ENCODE data around the gene ATP11B.

The ATP11B gene

DNA sequence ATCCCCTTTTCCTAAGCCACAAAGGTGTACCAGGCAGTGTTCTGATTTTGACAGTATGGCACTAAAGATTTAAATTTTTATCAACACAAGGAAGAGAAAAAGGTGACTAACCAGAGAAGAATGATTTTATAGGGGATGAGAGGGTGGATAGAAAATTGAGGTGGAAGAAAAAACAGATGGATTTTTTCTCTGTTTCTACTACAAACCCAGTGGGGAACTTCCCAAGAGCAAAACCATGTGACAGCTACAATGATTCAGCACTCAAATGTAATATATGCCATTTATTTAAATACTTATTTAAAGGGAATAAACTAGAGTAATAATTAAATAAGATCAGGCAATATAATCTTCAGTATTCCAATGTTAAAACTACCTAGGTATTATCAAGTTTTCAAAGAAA is 176.0 kb downstream of the ATP11B start:
- no peaks in the 10 kb centered on the region for H3K9me2 ChIP-seq (replicated peaks; ENCODE audit: insufficient read depth, low read length)
- H3K27me3 ChIP-seq (ENCODE audit: low read length), result no peaks in the 10 kb centered on the region
- TF ChIP-seq, protein P1, sequence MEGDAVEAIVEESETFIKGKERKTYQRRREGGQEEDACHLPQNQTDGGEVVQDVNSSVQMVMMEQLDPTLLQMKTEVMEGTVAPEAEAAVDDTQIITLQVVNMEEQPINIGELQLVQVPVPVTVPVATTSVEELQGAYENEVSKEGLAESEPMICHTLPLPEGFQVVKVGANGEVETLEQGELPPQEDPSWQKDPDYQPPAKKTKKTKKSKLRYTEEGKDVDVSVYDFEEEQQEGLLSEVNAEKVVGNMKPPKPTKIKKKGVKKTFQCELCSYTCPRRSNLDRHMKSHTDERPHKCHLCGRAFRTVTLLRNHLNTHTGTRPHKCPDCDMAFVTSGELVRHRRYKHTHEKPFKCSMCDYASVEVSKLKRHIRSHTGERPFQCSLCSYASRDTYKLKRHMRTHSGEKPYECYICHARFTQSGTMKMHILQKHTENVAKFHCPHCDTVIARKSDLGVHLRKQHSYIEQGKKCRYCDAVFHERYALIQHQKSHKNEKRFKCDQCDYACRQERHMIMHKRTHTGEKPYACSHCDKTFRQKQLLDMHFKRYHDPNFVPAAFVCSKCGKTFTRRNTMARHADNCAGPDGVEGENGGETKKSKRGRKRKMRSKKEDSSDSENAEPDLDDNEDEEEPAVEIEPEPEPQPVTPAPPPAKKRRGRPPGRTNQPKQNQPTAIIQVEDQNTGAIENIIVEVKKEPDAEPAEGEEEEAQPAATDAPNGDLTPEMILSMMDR (IDR thresholded peaks at IDR 0.05; ENCODE audit: insufficient read depth, low read length, poor library complexity, severe bottlenecking), result no peak
- H3K4me3 ChIP-seq (ENCODE audit: insufficient read depth, low read length, poor library complexity, severe bottlenecking), result no peak overlapping the region
- H3F3A ChIP-seq (ENCODE audit: insufficient read depth), result no peaks in the 10 kb centered on the region
- H3K27ac ChIP-seq (ENCODE audit: low read depth, low read length), result no peak overlapping the region
- H2AFZ ChIP-seq (ENCODE audit: low read depth, low read length, severe bottlenecking), result no peak overlapping the region
- no peak overlapping the region for H3K9ac ChIP-seq (ENCODE audit: low read length)
- H4K20me1 ChIP-seq (ENCODE audit: low read depth, low read length), result 0 out of 2 replicates have a peak, but pooled peaks cover 8% of the 10 kb centered on the region
- H3K9me3 ChIP-seq (ENCODE audit: insufficient read depth, low read length), result no peaks in the 10 kb centered on the region
- H3K36me3 ChIP-seq (ENCODE audit: low read length), result no peaks in the 10 kb centered on the region
- H3K4me2 ChIP-seq (ENCODE audit: low read depth, low read length, poor library complexity, severe bottlenecking), result no peak overlapping the region
- peaks cover 86% of the 10 kb centered on the region for H3K79me2 ChIP-seq (ENCODE audit: insufficient read depth, low read length)

DNA sequence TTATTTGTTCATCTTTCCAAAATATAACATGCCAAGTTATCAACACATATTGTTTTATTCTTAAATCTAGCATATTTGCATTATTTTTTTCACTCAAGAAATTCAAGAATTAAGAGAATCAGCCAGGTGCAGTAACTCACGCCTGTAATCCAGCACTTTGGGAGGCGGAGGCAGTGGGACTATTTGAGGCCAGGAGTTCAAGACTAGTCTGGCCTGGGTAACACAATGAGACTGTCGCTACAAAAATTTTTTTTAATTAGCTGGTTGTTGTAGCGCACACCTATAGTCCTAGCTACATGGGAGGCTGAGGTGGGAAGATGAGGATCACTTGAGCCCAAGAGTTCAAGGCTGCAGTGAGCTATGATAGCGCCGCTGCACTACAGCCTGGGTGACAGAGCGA is 176.5 kb downstream of the ATP11B start:
- Histone ChIP-seq H3K79me2 (ENCODE audit: insufficient read depth, low read length) (peaks cover 92% of the 10 kb centered on the region), H2AFZ (ENCODE audit: low read depth, low read length, severe bottlenecking) (no peak overlapping the region), H3K9ac (ENCODE audit: low read length) (no peak overlapping the region), H3K36me3 (ENCODE audit: low read length) (no peaks in the 10 kb centered on the region), H3K4me2 (ENCODE audit: low read depth, low read length, poor library complexity, severe bottlenecking) (no peak overlapping the region), H3K27ac (ENCODE audit: low read depth, low read length) (no peak overlapping the region), H4K20me1 (ENCODE audit: low read depth, low read length) (0 out of 2 replicates have a peak, but pooled peaks cover 13% of the 10 kb centered on the region), H3K9me2 (replicated peaks; ENCODE audit: insufficient read depth, low read length) (no peaks in the 10 kb centered on the region), H3F3A (ENCODE audit: insufficient read depth) (no peaks in the 10 kb centered on the region), H3K4me3 (ENCODE audit: insufficient read depth, low read length, poor library complexity, severe bottlenecking) (no peak overlapping the region), H3K9me3 (ENCODE audit: insufficient read depth, low read length) (no peaks in the 10 kb centered on the region), H3K27me3 (ENCODE audit: low read length) (no peaks in the 10 kb centered on the region)
- TF ChIP-seq, protein P1 (IDR thresholded peaks at IDR 0.05; ENCODE audit: insufficient read depth, low read length, poor library complexity, severe bottlenecking), result no peak
- TF ChIP-seq EZH2phosphoT487 (conservative IDR thresholded peaks at IDR 0.05; ENCODE audit: low read length), result no peak

DNA sequence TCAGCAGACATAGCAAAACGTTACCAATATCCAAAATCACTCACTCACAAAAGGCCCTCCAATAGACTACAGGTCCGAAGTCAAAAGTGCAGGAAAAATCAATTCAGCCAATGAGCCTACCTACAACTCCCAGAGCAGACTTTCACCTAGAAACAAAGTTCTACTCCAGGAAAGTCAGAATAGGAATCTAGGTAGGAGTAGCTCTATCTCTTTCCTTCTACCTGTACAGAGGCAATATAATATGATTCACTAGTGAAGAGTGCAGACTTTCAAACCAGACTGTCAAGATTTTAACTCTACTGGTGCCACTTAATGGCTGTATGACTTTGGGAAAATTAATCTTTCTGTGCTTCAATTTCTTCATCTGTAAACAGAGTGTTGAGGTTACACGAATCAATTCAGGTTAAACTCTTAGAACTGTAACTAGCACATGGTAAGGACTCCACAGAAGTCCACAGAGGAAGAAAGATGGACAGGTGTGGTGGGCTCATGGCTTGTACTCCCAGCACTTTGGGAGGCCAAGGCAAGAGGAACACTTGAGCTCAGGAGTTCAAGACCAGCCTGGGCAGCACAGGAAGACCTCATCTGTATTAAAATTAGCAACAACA is 177.6 kb downstream of the ATP11B start:
- Histone ChIP-seq H3K9ac (ENCODE audit: low read length) (no peak overlapping the region), H3K4me2 (ENCODE audit: low read depth, low read length, poor library complexity, severe bottlenecking) (no peak overlapping the region), H3K27ac (ENCODE audit: low read depth, low read length) (no peak overlapping the region), H3K79me2 (ENCODE audit: insufficient read depth, low read length) (peaks cover 94% of the 10 kb centered on the region), H3K9me3 (ENCODE audit: insufficient read depth, low read length) (no peaks in the 10 kb centered on the region), H2AFZ (ENCODE audit: low read depth, low read length, severe bottlenecking) (no peak overlapping the region), H3K4me3 (ENCODE audit: insufficient read depth, low read length, poor library complexity, severe bottlenecking) (no peak overlapping the region), H3K36me3 (ENCODE audit: low read length) (no peaks in the 10 kb centered on the region), H3K27me3 (ENCODE audit: low read length) (no peaks in the 10 kb centered on the region), H3K9me2 (replicated peaks; ENCODE audit: insufficient read depth, low read length) (no peaks in the 10 kb centered on the region), H3F3A (ENCODE audit: insufficient read depth) (no peaks in the 10 kb centered on the region), H4K20me1 (ENCODE audit: low read depth, low read length) (0 out of 2 replicates have a peak, but pooled peaks cover 11% of the 10 kb centered on the region)
- TF ChIP-seq, protein P1 (IDR thresholded peaks at IDR 0.05; ENCODE audit: insufficient read depth, low read length, poor library complexity, severe bottlenecking), result no peak
- no peak for TF ChIP-seq EZH2phosphoT487 (conservative IDR thresholded peaks at IDR 0.05; ENCODE audit: low read length)
